HL-60/S4 (cell line): ENCODE data around the gene WLS.
"Not testable (repeated sequence)": the region's sequence is repeated elsewhere in the genome, so short reads cannot be mapped to it uniquely, and the experiment has no call there.

Source experiments
- in situ Hi-C: fragments of 300-500 bp; cut with MboI; formaldehyde crosslinking; loops from 2 replicates; pipeline ENCODE4 v1.14.3; 2022; ENCODE audit warnings: low sequenced_read_pairs

Gene WLS

DNA sequence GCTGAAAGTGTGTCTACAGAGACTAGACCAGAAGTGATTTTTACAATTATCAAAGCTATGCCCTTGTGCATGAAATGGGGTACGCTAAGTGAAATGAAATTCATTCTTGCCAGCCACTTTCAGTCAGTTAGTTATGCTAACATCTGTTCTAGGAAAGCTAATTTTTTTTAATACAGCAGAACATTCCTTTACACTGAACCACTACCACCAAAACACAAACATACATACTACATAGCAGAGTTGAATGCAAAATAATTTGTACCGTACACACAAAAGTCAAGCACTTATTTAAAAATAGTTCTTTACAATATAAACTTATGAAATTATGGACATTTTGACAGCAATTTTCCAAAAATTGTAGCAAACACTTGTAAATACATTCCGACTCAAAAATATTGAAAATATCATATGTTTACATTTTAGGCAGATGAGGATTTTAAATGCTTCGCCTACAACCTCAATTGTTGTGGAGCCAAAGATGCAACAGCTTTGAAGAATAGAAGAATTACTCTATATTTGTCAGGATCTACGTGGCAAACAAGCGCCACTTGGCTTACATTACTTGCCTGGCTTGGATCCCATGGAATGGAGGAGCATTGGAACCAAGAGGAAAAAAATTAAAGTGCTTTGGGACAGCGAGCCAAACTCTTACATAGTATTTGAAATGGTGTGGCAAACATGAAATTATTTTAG is 30.6 kb downstream of the WLS start:
- in situ Hi-C loops: no loop called here

DNA sequence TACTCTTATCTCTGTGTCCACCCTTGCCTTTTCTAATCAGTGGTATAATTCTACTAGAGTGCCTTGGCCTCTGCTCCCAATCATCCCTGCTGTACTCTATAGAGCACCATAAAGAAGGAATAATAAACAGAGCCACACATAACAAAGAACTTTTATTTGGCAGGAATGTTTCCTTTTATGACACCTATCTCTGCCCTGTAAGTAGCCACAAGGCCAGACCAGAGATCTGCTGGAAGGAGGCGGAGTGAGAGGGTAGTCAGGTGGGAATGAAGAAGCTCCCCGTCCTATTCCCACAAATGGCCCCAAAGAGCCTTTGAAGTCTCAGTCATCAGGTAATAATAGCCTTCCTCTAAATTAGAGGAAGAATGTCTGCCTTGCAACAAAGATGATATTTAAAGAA is 32.7 kb downstream of the WLS start:
- in situ Hi-C loops: no loop called here

DNA sequence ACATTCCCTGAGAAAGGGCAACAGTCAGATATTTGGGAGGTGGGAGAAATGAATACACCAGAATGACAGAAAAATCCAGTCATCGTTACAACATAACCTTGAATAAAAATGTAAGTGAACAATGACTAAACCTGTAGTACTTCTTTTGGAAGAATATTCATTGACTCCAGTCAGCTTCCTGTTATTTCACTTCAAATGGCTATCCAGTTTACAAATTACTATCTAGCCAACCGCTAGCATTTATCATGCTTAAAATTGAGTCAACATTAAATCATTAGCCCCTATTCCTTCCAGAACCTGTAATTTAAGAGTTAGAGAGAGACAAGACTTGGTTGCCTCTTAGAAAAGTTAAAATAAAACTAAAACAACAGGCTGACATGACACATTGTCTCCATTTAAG is 33.6 kb downstream of the WLS start:
- in situ Hi-C loops: no loop called here

DNA sequence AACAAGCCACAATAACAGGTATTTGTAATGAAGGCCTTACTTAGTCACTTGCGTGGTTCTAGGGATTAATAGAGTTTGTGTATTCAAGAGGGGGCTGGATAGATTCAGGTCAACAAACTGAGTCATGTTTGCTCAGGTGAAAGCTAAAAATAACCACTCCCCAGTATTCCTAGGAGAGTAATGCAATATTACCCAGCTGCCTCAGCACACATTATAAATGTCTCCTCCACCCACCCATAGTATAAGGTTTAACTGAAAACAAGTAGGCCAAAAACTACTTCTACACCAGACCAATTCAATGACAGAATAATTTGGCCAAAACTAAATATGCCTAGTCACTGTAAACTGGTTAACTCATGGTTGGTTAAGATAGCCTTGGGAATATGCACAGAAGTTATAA is 34.4 kb downstream of the WLS start:
- in situ Hi-C loops: no loop called here

DNA sequence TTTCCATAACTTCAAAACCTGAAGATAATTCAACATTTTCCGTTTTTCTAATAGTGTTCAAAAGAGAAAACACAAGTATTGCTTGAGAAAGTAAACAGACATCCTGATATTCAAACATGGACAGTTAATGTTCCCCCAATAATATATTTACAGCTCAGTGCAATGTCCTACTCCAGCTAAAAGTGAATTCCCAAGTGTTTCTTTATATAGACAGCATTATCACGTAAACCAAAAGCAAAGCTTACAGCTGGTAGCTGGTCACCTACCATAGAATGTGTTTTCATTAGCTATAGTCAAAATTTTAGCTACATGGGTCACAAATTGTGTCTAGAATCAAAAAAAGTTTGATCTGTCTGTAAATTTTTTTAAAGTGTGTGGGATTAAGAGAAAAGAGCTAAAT is 34.9 kb downstream of the WLS start:
- in situ Hi-C loops: no loop called here

DNA sequence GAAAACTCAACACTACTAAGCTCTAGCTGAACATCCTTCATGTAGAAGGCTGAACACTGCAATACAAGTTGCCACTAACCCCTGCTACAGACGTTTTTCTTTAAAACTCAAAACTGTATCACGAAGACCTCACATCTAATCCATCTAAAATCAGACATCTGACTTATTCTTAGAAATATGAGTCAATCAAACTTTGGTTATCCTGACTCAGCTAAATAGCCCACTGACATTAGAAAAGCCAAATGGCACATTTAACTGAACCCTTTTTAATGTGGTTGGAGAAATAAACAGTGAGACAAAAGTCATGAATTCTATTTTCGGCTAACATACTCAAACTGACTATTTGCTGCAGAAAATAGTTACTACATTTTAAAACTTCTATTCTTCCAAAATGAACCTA is 35.6 kb downstream of the WLS start:
- in situ Hi-C loops: no loop called here

DNA sequence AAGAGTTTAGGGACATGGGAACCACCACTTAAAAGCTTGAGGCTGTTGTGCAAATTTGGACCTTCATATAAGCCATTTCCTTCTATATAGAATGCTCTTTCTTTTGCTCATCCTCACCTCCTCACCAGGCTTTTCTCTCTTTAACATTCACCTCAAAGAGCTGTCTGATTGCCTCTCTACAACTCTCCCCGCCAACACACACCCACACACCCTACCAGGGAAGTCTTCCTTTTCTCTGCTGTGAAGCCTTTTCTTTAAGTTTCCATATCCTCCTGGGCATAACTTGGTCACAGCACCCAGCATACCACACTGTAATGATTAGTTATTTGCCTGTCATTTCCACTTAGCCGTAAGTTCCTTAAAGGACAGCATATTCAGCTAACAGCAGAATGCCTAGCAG is 40.6 kb downstream of the WLS start:
- in situ Hi-C loops: no loop called here

DNA sequence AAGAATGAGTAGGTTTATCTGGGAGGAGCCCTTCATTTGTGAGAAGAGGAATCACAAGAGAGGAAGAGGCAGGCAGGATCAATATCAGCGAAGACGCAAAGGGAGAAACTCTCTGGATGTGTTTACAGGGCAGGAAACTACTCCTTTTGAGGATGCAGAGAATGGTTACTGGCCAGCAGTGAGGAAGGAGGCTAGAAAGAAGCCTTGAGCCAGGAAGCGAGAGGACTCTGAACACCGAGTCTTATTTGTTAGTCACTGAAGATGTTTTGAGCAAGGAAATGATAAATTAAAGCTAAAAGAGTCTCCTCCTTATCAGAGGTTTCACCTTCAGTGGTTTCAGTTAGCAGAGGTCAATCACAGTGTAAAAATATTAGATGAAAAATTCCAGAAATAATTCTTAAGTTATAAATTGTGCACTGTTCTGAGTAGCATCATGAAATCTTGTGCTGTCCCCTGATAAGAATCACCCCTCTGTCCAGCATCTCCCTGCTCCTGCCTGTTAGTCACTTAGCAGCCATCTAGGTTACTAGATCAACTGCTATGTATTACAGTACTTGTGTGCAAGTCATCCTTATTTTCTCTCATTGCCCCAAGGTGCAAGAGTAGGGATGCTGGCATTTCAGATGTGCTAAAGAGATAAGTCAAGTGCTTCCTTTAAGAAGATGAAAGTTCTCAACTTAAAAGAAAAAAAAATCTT is 43.5 kb downstream of the WLS start:
- in situ Hi-C loops: no loop called here

DNA sequence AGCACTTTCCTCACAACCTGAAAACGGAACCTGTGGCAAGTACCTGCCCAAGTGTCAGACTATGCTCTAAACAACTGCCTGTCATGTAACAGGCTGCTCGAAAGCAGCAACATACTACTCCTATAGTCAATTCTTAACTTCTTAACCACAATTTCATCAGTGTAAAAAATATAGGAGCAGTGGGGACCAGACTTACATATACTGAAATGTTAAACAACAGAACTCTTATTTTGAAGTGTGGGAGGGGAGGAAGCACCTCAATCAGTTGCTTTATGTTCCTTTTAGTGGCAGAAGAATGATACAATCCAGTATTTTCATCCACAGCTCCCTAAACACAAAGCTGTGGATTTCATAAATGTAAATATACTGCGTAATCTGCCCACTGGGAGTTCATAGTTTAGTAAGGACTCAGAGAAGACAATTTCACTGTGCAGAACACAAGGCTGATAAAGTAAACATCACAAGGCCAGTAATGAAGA is 44.2 kb downstream of the WLS start:
- in situ Hi-C loops: no loop called here

DNA sequence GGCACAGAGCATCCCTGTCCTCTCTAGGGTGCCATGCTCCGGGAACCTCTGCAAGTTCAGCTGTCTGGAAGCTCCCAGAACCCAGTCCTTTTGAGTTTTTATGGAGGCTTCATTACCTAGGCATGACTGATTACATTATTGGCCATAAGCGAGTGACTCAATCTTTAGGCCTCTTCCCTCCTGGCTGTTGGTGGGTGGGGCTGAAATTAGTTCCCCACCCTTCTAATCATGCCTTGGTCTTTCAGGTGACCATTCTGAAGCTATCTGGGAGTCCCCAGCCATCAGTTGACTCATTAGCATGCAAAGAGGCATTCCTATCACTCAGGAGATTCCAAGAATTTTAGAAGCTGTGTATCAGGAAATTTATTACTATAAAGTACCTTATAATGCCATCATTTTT is 46.6 kb downstream of the WLS start:
- in situ Hi-C loops: no loop called here

DNA sequence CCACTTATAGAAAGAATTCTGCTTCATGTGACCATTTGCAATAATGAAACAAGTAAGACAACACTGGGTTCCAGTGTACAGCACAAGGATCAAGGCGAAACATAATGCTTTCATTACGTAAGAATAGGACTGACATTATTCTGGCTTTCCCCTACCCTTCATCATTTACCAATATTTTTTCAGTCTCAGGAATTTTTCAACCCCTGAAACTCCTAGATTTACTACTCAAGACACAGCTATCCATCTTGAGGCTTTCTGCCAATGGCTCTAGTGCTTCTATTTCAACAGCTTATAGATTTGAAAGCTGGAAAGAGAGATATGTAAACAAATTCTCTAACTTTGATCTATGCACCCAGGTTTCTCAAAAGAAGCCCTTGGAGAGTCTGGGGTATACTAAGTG is 48.4 kb downstream of the WLS start:
- in situ Hi-C loops: no loop called here

DNA sequence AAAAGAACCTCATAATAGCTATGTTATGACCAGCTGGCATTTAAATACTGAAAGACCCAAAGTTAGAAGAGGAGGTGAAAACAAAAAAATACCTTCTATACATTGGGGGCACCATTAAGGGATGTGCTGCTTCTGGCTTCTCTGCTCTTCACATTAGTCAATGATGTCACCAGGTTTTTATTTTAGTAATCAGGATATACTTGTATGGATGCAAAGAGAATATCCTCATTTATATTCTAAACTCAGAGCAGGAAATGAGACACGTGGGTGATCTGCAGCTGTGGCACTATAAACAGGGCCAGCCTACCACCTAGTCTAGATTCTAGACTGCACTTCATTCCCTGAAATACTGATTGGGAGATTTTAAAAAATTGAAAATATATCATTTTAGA is 51.2 kb downstream of the WLS start:
- in situ Hi-C loops: no loop called here

DNA sequence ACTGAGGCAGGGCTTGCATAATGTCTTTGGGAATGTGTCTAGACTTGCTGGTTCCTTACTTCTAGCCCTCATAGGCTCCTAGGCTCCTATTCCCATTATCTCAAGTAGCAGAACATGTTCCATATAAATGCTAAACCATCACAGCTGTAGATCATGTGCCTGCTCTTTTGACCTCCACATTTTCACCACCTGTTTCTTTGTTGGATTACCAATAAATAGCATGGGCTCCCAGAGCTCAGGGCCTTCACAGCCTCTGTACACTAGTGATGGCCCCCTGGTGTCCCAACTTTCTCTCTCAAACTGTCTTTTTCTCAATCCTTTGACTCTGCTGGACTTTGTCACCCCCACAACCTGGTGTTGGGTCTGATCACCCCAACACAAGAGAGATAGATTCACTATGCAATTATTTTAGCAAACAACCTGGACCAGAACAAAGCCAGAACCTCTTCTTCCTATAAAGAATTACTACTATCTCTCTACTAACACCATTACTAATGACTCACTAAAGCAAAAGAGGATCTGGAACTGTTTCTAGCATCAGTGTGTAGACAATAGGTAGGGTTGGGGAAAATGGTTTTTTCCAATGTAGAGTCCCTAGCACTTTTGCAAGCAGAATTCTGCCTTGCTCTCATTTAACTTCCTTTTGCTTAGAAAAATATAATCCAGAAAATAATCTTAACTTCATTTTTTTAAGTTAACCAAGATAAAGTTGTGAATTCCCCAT is 51.7 kb downstream of the WLS start:
- in situ Hi-C loops: no loop called here

DNA sequence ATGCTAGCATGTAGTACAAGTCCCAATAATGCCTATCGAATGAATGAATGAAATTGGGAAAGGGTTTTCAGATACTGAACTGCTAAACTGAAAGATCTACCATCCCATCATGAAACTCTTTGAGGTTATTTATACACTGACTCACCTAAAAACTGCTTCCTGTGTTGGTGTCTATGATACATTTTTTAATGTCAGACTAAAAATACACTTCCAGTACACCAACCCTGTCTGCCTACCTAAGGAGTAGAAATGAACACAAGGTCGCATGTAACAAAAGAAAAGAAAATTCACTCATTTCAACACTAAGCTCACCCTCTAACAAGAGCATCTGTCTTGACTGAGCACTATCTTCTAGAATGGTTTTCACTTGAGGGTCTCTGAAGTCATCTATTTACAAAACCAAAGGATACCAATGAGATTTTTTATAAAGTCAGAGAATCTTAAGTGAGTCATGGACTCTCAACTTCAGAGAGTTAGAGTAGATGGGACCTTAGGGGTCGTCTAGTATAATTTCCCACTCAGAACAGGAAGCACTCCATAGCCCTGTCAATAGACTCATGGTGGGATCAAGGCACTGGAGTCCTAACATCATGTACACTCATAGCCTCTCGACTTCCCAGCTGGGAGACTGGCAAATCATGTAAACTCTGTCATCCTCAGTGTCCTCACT is 53.4 kb downstream of the WLS start:
- in situ Hi-C loops: no loop called here

DNA sequence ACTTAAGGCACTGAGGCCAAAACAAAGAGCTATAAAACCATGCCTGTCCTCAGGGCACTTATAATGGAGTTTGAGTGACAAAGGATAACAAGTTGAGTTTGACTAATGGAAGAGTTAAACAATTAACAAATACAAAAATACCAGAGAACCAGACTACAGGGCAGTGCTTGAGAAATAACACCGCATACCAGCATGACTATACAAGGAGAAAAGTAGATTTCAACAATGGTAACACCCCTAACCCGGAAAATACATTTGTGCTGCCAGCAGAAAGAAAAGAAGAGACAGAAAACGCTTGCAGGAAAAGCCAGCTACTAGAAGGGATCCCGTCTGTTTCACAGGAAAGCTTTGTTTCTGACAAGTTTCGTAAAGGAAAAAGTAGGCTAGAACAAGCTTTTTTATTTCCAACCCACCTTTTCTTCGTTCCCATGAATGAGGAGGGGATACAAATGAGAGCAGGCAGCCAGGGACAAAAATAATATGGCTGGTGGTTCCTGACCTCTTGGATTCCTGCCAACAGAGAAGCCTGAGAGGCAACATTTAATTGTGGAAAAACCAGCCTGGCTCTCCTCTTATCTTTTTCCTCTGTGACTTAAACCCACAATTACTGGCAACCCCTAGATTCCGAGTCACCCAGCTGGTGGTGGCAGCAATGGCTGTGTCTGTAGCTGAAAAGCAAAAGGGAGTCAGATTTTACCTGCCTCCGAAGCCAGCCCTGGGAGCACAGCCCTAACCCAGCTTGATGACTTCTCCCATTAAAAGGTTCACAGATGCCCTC is 56.5 kb downstream of the WLS start:
- in situ Hi-C loops: no loop called here

DNA sequence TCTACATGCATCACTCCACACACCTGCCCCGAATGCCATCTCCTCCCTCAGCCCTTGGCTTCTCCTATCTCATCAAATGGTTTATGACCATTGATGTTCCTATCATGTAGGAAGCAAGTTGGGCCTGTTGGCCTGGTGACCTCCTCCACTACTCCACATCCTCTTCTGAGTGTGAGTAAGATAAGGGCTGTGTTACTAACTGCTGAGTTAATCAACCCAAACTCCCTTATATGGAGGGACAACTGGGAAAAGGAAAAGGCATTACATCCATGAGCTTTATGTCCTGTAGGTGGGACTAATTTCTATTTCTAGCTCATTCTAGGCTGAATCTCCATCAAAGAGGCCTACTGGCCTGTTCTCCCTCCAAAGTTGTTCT is 57.6 kb downstream of the WLS start:
- in situ Hi-C loops: no loop called here

DNA sequence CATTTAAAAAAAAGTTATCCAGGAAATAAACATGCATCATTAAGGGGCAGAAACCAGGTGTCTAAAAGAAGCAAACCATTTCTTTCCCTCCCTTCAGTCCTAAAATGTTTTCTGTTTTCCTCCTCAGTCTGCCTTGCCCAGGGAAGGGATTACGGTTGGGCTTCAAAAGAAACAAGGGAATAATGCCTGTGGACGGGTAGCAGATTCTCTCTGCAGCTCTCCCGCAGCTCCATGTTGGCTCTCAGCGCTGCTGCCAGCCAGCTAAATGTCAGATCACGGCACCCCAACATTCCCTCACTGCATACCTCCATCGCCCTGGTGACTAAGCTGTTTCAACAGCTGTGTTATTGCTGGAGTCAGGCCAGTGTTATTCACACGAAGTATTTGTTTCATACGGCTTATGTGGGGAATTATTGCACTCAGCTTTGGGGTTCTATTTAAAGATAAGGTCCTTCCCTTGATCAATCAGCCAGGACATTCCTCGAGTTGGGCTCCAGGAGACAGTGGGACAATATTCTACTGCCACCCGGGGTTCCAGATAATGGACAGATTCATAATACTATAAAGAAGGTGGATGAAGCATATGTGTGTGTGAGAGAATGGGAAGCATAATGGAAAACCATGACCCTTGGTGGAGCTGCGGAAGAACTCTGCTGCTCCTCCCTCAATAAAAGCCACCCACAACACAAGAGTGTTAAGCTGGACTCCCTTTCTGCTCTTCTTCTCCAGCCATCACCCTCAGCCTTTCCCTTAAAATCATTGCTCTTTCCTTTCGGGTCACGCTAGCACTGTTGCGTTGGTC is 58.2 kb downstream of the WLS start:
- in situ Hi-C loops: no loop called here

DNA sequence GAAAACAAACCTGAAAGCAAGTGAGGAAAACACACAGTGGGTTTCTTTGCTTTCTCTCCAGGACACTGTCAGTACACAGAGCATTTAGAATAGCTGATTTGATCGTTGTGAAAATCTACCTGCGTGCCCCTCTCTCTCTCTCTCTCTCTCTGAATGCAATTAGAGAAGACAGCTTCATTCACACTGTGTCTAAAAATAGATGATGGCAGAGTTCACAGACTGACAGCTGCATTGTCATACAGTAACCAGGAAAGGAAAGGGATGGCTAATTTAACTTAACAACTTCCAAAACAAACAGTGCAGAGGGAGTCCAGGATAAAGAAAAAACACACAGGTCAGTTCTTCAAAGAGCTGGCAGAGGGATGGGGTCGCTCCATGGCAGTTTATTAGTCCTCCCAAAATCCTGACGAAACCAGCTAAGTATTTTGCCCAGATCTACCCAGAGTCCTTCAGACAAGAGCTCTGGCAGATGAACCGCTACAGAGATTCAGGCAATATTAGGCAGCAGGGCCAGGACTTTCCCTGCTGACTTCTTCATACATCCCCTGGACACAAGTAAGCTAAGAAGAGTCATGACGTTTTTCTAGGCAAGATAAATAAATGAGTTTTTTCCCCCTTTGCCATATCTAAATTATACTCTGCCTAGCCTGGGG is 58.9 kb downstream of the WLS start:
- in situ Hi-C loops: no loop called here

DNA sequence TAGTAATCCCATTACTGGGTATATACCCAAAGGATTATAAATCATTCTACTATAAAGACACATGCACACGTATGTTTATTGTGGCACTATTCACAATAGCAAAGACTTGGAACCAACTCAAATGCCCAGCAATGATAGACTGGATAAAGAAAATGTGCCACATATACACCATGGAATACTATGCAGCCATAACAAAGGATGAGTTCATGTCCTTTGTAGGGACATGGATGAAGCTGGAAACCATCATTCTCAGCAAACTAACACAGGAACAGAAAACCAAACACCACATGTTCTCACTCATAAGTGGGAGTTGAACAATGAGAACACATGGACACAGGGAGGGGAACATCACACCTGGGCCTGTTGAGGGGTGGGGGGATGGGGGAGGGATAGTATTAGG is 60.5 kb downstream of the WLS start:
- in situ Hi-C loops: not testable (repeated sequence)
